NCI-H748 (cell line): Measurements from ENCODE around the gene HIKESHI.
"Not testable (repeated sequence)": the region's sequence is repeated elsewhere in the genome, so short reads cannot be mapped to it uniquely, and the experiment has no call there.

Experiments
- DNase-seq: peaks from one replicate; lab custom pipeline; 2025; ENCODE audit not compliant: unreplicated experiment; lab: John Stamatoyannopoulos, UW

Gene HIKESHI, protein sequence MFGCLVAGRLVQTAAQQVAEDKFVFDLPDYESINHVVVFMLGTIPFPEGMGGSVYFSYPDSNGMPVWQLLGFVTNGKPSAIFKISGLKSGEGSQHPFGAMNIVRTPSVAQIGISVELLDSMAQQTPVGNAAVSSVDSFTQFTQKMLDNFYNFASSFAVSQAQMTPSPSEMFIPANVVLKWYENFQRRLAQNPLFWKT

DNA sequence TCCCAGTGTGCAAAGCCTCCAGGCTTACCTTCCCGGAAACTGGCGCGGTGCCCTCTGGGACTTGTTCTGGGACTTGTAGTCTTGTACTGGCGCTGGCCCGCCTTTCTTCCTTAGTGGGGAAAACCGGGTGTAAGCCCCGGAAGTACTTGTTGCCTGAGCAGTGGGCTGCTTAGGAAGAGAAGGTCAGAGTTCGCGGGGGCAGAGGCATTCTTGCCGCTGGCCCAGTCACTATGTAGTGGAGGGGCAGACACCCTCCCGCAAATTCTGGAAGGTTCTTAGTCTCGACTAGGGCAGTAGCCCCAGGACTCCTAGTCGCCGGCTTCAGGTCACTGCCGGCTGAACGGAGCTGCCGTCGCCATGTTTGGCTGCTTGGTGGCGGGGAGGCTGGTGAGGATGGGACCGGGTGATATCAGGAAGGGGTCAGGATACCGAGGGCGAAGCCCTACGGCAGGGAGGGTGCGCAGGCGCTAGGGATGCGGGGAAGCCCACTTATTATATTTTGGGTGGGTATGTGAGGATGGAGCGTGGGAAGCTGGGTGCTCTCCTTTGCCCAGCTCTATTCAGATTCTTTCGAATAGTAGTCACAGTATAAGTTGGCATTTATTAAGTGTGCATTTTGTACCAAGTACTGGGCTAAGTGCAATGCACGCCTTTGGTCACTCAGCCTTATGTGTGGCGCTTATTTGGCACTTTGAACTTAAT is at the start of gene HIKESHI:
Gene HIKESHI, plus strand, starts transcription at position 149 of the 702 bp plus-strand sequence. Its CDS starts 209 bp downstream, at position 358.
- peak; percentile 97 for DNase-seq

DNA sequence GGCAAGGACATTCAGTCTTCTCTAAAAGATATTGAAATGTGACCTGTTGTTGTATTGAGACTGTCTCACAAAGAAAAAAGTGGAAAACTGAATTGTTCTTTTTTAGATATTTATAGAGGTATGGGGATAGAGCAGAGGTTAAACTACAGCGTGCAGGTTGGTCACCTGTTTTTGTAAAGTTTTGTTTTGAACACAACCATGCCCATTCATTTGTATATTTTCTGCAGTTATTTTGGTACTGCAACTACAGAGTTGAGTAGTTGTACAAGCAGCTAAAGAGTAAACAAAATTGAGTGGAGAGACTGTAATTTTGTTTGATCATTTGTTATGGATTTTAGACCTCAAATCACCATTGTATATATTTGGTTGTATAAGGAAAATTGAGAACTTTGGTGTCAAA is 46.1 kb upstream of the HIKESHI start:
- DNase-seq, result no peak

DNA sequence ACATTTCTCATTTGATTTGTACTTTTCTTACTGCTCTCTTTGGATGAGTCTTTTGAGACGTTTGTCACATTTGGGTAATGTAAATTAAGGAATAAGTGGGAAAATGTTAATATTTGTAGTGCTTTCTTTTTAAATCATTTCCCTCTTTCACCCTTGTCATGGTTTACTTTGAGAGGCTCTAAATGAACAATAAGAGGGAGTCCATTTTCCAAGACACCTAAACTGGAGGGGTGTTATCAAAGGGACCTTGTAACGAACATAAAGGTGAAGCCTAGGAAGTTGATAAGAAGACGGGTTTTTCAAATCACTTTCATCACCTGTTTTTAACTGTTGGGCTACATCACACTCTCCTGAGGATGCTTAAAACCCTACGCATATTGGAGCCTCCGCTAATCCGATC is 45.4 kb upstream of the HIKESHI start:
- no peak for DNase-seq

GRCh38 chr11:86257446-86257845 is 44.6 kb upstream of the HIKESHI start:
- DNase-seq, result no peak

DNA sequence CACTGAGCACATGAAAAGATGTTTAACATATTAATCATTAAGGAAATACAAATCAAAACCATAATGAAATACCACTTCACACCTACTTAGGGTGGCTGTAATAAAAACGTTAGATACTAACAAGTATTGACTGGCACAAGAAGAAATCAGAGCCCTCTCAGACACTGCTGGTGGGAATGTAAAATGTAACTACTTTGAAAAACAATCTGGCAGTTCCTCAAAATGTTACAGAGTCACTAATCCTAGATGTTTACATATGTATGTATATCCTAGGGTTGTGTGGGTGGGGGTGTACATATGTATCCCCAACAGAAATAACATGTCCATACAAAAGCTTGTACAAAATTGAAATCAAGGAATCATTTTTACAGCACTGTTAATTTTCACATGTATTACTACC is 42.3 kb upstream of the HIKESHI start:
- DNase-seq, result no peak

DNA sequence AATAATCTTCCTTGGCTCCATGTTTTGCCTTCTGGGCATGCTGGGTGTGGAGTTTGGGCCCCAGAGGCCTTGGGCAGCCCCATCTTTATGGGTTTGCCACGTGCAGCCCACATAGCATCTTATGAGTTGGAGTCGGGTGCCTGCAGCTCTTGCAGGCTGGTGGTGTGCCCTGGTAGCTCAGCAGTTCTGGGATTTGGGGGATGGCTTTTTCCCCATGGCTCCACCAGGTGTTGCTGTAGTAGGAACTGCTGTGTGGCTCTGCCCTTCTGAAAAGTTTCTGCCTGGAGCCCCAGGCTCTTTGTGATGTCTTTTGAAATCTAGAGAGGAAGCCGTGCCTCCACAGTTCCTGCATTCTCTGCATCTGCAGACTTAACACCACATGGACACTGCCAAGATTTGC is 40.7 kb upstream of the HIKESHI start:
- DNase-seq, result no peak

DNA sequence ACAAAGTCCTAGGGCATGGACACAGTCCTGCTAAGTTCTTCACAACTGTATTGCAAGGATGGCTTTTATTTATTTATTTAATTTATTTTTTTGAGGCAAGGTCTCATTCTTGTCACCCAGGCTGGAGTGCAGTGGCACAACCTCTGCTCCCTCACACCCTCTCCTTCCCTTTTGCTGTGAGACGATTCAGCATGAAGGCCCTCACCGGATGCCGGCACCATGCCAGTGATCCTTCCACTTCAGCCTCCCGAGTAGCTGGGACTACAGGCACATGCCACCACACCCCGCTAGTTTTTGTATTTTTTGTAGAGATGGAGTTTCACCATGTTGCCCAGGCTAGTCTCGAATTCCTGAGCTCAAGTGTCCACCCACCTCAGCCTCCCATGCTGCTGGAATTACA is 39.7 kb upstream of the HIKESHI start:
- no peak for DNase-seq

GRCh38 chr11:86264649-86265048 is 37.4 kb upstream of the HIKESHI start:
- no peak for DNase-seq

- DNase-seq, result no peak
Measured at GRCh38 chr11:86265194-86265593, 36.8 kb upstream of the HIKESHI start.

DNA sequence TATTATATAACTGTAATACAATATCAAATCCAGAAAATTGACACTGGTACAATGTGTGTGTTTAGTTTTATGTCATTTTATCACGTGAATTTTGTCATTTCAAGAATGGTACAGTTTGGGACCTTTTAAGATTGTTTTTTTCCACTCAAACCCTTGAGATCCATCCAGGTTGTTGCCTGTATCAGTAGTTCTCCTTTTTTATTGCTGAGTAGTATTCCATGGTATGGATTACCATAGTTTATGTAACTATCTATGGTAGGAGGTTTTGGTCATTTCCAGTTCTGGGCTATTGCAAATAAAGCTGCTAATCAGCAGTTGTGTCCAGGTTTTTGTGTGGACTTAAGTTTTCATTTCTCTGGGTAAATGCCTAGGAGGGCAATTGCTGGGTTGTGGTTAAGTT is 32.4 kb upstream of the HIKESHI start:
- no peak for DNase-seq

DNA sequence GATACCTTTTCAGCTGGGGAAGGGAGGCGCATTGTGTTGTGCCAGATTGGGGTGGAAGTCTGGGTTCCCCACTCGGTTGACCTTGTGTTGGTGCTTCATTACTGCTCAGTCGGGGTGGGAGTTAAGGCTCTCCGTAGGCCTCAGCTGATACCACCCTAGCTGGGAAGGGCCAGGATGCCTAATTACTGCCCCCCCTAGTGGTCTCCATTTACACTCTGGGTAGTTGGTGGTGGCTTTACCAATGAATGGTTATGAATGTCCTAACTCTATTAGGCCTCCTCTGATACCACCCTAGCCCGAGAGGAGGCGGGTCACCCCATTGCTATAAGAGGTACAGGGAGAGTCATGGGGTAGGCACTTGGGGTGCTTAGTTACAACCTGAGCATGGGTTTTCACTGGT is 27.5 kb upstream of the HIKESHI start:
- no peak for DNase-seq

DNA sequence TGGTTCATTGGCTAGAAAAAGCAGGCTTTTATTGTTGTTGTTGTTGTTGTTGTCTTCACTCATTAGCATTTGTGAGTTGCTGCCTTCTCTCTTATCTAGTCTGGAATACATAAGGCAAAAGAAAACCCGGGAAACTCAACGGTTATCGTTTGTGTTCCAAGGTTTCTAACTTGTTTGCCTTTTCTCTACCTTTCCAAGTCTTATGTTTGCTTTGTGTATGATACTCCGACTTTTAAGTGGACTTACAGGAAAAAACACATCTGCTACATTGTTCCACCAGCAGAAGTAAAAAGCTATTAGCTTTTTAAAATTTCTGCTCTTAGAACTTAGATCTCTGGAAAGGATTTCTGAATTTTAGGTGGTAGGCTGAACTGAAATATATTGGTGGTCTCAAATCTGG is 27.0 kb upstream of the HIKESHI start:
- no peak for DNase-seq

DNA sequence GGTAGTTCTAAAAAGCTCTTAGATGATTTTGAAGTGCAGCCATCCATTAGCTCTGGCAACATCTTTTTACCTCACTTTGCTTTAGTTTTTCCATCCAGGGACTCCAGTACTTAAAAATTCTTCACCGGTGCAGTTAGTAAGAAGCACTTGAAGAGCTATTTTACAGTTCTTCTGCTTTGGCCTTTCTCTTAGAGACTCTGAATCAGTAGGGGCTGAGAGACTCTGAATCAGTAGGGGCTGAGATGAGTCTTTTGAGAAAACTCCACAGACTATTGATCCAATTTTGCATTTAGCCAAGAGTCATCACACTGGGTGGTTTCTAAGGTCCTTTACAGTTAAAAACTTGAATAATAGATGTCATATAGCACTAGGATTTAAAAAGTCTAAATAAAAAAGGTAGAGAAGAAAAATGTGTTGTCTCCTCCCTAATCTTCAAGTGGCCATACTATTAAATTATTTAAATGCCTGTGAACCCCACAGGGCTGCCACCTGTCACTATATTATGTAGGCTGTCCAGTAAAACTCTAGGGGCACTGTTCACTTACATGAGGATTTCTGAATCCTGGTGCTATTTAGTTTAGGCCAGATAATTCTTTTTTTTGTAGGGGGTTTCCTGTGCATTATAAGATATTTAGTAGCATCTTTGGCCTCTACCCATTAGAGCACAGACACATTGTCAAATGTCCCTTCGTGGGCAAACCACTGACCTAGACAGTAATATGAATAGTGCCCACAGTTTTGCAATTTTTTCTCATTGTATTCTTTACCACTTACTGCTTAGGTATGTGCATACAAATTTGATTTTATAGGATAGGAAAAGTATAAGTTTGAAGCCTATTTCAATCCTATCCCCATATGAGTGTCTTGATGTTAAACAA is 26.3 kb upstream of the HIKESHI start:
- no peak for DNase-seq

GRCh38 chr11:86277741-86278140 is 24.3 kb upstream of the HIKESHI start:
- no peak for DNase-seq

DNA sequence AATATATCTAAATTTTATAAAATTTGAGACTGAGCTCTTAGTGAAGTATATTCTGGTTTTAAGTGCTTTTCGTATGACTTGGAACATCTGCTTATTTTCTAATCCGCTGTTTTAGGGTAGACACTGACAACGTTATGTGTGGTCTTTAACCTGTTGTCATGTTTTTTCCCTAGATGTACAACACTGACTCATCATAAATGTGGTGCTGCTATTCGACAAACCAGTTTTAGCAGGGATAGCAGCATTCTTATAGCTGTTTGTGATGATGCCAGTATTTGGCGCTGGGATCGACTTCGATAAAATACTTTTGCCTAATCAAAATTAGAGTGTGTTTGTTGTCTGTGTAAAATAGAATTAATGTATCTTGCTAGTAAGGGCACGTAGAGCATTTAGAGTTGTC is 23.8 kb upstream of the HIKESHI start:
- no peak for DNase-seq

DNA sequence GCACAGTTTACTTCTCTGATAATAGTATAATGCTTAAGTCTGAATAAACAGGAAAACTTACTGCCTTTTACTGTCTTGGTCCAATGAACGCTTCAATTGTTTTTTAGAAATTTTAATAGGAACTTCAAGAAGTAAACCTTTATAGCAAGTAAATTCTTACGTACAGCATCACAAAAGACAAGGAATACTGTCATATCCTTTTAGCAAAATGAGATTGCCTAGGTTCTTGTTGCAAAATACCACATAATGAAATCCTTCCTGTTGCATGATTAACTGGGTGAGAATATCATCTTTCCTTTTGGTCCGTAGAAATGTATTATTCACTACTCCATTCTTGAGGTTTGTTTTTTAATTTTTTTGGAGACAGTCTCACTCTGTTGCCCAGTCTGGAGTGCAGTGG is 22.3 kb upstream of the HIKESHI start:
- no peak for DNase-seq

- no peak for DNase-seq
Measured at GRCh38 chr11:86287468-86287796, 14.6 kb upstream of the HIKESHI start.

DNA sequence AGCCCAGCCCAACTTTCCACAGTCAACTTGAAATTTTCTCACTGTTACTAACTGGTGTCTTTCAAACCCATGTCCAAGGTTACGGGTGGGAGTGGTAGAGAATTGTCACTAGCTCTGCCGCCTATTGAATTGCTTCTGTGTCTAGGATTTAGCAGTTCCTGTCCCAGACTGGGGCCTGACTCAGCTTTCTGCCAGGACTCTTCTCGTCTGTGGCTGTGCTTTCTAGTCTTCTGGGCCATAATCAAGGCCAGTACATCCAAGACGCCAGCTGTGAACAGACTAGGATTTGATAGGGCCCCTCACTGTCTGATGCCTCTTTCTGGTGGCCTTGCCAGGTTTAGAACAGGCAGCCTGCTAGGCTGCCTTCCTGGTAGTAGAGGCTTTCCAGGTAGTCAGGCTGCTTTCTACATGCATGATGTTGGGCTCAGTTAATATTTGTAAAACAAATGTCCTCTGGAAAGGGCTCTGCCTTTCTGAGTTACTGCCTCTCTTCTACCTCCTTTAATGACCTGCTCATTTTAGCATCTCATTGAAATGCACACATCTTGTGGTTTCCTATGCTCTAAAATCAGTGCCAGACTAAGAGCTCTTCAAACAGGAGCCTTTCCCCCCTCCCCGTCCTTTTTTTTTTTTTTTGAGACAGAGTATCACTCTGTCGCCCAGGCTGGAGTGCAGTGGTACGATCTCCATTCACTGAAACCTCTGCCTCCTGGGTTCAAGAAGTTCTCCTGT is 13.1 kb upstream of the HIKESHI start:
- DNase-seq, result no peak

- DNase-seq, result not testable (repeated sequence)
Measured at GRCh38 chr11:86289508-86290280, 12.3 kb upstream of the HIKESHI start.

GRCh38 chr11:86291466-86292262 is 10.4 kb upstream of the HIKESHI start:
- DNase-seq, result peak; percentile 27
